ENCODE results near the gene AKAP8L. TPM values are rescaled to one million over a fixed set of nuclear protein-coding genes. Genes with fewer than 3 reads are reported as not detected.
A peak's percentile ranks its signal among the peaks of the same experiment; 100 is the strongest.

Gene AKAP8L
- total RNA-seq, 4 donors from 2014 or later, result 52.8 to 87.8 (median 69.4) TPM

DNA sequence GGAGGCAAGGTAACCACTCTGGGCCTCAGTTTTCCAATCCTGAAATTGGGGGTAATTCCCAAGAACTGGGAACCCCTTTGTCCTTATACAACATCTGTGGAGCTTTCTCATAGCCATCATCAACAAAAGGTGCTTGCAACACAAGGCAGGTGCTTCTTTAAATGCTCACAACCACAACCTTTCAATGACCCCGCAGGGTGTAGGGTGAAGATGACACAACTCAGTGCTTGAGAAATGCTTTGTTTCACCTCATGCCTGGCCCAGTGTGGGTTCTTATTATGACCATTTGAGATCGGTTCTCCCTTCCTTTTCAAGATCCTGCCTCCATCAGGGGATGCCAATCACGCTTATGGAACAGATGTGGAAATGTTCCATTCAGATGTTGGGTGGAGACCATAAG is 22.5 kb upstream of the AKAP8L start:
- intact Hi-C loops (cut with DNase I), result no loop called here
- no peak overlapping the region for H3K4me3 ChIP-seq
- WGBS, result 83% methylated on average over 3 of the region's 3 CpGs
- H3K27ac ChIP-seq (replicated peaks in 1 of 4), result no peak overlapping the region
- H3K9me3 ChIP-seq, result no peaks in the 10 kb centered on the region
- H3K36me3 ChIP-seq, result peaks cover 0 to 38% (median 31%) of the 10 kb centered on the region in 4 donors
- peaks cover 23 to 40% (median 28%) of the 10 kb centered on the region in 4 donors for H3K4me1 ChIP-seq
- DNase-seq (ENCODE audit: extremely low spot score), result no peak
- H3K27me3 ChIP-seq, result no peaks in the 10 kb centered on the region
- no peak for TF ChIP-seq EP300 (IDR thresholded peaks at IDR 0.05)
- TF ChIP-seq, protein P1, sequence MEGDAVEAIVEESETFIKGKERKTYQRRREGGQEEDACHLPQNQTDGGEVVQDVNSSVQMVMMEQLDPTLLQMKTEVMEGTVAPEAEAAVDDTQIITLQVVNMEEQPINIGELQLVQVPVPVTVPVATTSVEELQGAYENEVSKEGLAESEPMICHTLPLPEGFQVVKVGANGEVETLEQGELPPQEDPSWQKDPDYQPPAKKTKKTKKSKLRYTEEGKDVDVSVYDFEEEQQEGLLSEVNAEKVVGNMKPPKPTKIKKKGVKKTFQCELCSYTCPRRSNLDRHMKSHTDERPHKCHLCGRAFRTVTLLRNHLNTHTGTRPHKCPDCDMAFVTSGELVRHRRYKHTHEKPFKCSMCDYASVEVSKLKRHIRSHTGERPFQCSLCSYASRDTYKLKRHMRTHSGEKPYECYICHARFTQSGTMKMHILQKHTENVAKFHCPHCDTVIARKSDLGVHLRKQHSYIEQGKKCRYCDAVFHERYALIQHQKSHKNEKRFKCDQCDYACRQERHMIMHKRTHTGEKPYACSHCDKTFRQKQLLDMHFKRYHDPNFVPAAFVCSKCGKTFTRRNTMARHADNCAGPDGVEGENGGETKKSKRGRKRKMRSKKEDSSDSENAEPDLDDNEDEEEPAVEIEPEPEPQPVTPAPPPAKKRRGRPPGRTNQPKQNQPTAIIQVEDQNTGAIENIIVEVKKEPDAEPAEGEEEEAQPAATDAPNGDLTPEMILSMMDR (IDR thresholded peaks at IDR 0.05), result no peak
- TF ChIP-seq POLR2A (IDR thresholded peaks at IDR 0.05; ENCODE audit: low read depth), result no peak
- no peak for TF ChIP-seq POLR2AphosphoS5 (IDR thresholded peaks at IDR 0.05)

DNA sequence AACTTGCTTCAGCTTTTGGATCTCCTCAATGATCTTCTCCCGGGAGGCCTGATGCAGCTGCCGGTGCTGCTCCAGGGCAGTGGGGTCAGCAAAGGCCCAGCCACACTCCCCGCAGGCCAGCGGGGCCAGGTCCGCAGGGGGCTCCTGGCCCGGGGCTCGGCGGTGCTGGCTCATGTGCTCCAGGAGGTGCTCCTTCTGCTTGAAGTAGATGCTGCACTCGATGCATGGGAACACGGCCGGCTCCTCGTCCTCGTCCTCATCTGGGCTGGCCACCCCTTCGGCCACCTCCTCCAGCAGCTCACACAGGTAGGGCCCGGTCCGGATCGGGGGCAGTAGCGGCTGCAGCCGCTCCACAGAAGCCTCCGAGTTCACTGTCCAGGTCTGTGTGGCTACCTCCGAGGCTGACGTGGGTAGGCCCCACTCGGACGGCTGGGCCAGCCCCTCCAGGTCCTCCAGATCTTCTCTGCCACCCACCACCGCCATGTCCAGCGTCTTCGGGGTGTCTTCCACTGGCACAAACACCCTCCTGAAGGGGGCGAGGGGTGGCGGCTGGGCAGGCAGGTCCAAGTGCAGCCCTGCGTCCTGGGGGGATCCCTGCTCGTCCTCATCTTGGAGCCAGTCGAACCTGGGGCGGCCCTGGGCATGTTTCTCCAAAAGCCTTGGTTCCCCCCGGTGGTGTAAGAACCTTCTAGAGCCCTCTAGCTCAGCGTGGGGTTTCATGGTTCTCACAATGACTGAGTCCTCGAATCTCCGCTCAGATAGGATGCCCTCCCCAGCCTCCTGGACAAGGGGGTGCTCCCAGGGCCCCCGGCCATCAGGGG is 21.2 kb upstream of the AKAP8L start:
- intact Hi-C loops (cut with DNase I), result no loop called here
- 88% methylated on average over 21 of the region's 38 CpGs for WGBS

DNA sequence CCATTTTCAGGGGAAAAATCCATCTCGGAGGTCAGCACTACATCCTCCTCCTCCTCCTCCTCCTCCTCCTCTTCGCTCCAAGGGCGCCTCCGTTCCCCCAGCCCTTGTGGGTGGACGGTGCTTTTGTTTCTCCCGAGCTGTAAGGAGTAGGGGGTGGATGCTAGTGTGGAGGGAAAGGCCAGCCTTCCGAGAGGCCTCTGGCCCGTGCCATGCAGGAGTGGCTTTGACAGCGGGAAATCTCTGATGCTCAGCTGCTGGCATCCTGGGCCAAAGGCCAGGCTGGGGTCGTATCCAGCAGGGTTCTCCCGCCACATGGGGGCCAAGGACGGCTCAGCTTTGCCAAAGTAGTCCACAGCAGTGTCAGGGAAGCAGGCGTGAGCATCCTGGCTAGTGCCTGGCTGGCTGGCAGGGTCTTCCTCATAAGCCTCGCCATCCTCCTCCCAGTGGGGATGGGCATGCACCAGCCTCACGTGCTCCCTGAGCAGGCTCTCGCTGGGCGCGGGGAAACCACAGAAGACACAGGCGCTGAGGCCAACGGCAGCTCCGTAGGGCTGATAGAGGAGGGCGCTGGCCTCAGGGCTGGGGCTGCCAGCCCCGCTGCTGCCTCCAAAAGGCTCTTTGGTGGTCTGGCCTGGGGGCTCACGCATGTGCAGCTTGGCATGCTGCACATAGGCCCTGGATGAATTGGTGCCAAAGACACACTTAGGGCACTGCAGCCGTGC is 20.5 kb upstream of the AKAP8L start:
- Histone ChIP-seq H3K4me3 (no peak overlapping the region), H3K36me3 (peaks cover 0 to 26% (median 20%) of the 10 kb centered on the region in 4 donors), H3K27ac (replicated peaks in 1 of 4) (peak overlapping the region in 3 of 4 donors; percentile 72 to 78 (median 77)), H3K4me1 (peaks cover 15 to 31% (median 27%) of the 10 kb centered on the region in 4 donors), H3K9me3 (no peaks in the 10 kb centered on the region), H3K27me3 (no peaks in the 10 kb centered on the region)
- 82% methylated on average over 19 of the region's 25 CpGs for WGBS
- no peak for DNase-seq (ENCODE audit: extremely low spot score)
- intact Hi-C loops (cut with DNase I), result no loop called here
- TF ChIP-seq EP300 (IDR thresholded peaks at IDR 0.05) (no peak), POLR2A (IDR thresholded peaks at IDR 0.05; ENCODE audit: low read depth) (no peak), POLR2AphosphoS5 (IDR thresholded peaks at IDR 0.05) (no peak)
- TF ChIP-seq, protein P1 (IDR thresholded peaks at IDR 0.05), result no peak

More for the DNA sequence above, 21.2 kb upstream of the AKAP8L start:
- no peak for TF ChIP-seq POLR2A (IDR thresholded peaks at IDR 0.05; ENCODE audit: low read depth)
- TF ChIP-seq, protein P1 (IDR thresholded peaks at IDR 0.05), result no peak
- TF ChIP-seq POLR2AphosphoS5 (IDR thresholded peaks at IDR 0.05), result no peak
- no peak for TF ChIP-seq EP300 (IDR thresholded peaks at IDR 0.05)
- no peak for DNase-seq (ENCODE audit: extremely low spot score)
- peaks cover 0 to 27% (median 26%) of the 10 kb centered on the region in 4 donors for H3K36me3 ChIP-seq
- H3K4me3 ChIP-seq, result no peak overlapping the region
- H3K4me1 ChIP-seq, result peaks cover 20 to 36% (median 27%) of the 10 kb centered on the region in 4 donors
- H3K27me3 ChIP-seq, result no peaks in the 10 kb centered on the region
- H3K9me3 ChIP-seq, result no peaks in the 10 kb centered on the region
- no peak overlapping the region for H3K27ac ChIP-seq (replicated peaks in 1 of 4)

DNA sequence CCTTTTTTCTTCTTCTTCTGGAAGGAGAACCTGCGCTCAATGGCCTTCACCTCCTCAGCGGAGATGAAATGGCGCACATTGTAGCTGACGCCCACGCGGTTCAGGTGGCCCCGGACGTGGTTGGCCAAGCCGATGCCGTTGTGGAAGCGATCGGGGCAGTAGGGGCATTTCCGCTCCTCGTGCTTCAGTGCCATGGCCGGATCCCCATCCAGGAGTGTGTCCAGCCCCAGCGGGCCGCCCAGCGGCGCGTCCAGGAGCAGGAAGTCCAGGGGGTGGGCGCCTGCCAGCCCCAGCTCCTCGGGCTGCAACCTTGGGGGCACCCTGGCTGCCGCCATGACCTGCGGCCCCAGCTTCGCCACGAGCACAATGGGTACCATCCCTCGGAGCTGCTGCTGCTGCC is 19.8 kb upstream of the AKAP8L start:
- TF ChIP-seq POLR2A (IDR thresholded peaks at IDR 0.05; ENCODE audit: low read depth) (no peak), EP300 (IDR thresholded peaks at IDR 0.05) (no peak), POLR2AphosphoS5 (IDR thresholded peaks at IDR 0.05) (no peak)
- TF ChIP-seq, protein P1 (IDR thresholded peaks at IDR 0.05), result no peak
- H3K9me3 ChIP-seq, result no peaks in the 10 kb centered on the region
- peaks cover 0 to 26% (median 19%) of the 10 kb centered on the region in 4 donors for H3K36me3 ChIP-seq
- 92% methylated on average over 25 of the region's 27 CpGs for WGBS
- no peak for DNase-seq (ENCODE audit: extremely low spot score)
- intact Hi-C loops (cut with DNase I), result no loop called here
- peak overlapping the region; percentile 66 to 78 (median 74) for H3K27ac ChIP-seq (replicated peaks in 1 of 4)
- H3K4me3 ChIP-seq, result no peak overlapping the region
- H3K4me1 ChIP-seq, result peaks cover 11 to 35% (median 30%) of the 10 kb centered on the region in 4 donors
- no peaks in the 10 kb centered on the region for H3K27me3 ChIP-seq

All from esophagus muscularis mucosa (tissue), 4 donors.